ENCODE results near the gene CAMK1D. TPM values are rescaled to one million over a fixed set of nuclear protein-coding genes. Genes with fewer than 3 reads are reported as not detected.

CAMK1D gene
- total RNA-seq, 6 experiments from 2014 or later = 5.3 to 10.8 (median 9.5) TPM

DNA sequence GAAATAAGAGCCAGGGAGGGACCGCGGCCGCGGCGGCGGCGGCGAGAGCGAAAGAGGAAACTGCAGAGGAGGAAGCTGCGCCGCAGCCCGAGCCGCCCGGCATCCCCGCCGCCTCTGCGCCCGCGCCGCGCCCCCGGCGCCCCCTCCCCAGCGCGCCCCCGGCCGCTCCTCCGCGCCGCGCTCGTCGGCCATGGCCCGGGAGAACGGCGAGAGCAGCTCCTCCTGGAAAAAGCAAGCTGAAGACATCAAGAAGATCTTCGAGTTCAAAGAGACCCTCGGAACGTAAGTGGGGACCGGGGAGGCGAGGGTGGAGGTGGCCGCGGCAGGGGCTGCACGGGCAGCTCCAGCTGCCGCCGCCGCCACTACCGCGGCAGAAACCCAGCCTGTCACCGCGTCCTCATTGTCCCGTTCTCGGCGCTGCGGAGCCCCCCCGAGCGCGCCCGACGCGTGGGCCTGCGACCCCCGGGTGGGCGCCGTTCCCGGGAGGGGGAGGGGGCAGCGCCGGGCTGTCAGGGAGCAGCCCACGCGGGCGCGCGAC lies 351 bp downstream of the CAMK1D start:
- Histone ChIP-seq H3K4me3 (peak overlapping the region; percentile 54 to 82 (median 80)), H3K27me3 (no peaks in the 10 kb centered on the region), H3K4me1 (peaks cover 0 to 11% (median 4%) of the 10 kb centered on the region in 4 donors), H3K27ac (peak overlapping the region; percentile 57 to 80 (median 79)), H3K36me3 (no peaks in the 10 kb centered on the region), H3K9me3 (no peaks in the 10 kb centered on the region)
- WGBS (ENCODE audit: insufficient coverage, low coverage, low lambda C conversion rate, missing lambda C conversion rate) = 0% methylated on average over 8 of the region's 73 CpGs
- intact Hi-C loops (cut with DNase I) = no loop called here
- DNase-seq (no peak), ATAC-seq (peak in 1 of 4 donors; percentile 55)
- TF ChIP-seq, protein P1, sequence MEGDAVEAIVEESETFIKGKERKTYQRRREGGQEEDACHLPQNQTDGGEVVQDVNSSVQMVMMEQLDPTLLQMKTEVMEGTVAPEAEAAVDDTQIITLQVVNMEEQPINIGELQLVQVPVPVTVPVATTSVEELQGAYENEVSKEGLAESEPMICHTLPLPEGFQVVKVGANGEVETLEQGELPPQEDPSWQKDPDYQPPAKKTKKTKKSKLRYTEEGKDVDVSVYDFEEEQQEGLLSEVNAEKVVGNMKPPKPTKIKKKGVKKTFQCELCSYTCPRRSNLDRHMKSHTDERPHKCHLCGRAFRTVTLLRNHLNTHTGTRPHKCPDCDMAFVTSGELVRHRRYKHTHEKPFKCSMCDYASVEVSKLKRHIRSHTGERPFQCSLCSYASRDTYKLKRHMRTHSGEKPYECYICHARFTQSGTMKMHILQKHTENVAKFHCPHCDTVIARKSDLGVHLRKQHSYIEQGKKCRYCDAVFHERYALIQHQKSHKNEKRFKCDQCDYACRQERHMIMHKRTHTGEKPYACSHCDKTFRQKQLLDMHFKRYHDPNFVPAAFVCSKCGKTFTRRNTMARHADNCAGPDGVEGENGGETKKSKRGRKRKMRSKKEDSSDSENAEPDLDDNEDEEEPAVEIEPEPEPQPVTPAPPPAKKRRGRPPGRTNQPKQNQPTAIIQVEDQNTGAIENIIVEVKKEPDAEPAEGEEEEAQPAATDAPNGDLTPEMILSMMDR (IDR thresholded peaks at IDR 0.05) = no peak
- peak; percentile 49 for TF ChIP-seq POLR2A (IDR thresholded peaks at IDR 0.05)

DNA sequence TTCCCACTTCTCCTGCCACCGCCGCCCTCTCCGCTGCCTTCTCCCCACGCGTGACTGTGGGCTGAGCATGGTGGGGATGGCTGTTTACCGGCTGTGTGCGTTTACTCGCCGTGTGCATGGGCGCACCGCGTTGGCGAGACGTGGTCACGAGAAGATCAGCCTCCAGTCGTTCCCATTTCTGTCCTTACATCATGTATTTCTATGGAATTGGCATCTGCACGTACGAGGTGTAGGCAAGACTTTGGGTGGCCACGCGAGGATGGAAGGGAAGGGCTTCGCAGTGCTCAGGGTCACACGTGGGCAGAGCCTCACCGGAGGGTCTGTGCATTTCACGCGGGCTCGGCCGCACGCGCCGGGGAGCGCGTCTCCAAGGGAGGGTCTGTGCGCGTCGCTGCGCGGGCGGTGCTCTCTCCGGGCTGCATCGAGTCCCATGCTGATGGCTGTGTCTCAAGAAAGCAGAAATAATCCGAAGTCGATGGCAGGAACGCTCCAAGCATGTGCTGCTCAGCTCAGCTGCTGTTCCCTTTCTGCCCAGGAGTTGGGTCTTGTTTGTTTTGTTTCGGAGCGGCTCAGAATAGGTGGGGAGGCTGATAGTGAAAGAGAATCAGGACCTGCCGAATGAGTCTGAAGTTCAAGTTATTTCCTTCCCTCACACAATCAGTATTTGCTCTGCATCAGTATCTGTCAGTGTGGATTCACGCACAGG lies 973 bp downstream of the CAMK1D start:
- H3K27ac ChIP-seq = peak overlapping the region; percentile 57 to 80 (median 79)
- 0% methylated on average over 6 of the region's 47 CpGs for WGBS (ENCODE audit: insufficient coverage, low coverage, low lambda C conversion rate, missing lambda C conversion rate)
- DNase-seq = peak; percentile 47 to 69 (median 57)
- ATAC-seq = peak; percentile 35 to 62 (median 58)
- peaks cover 0 to 11% (median 4%) of the 10 kb centered on the region in 4 donors for H3K4me1 ChIP-seq
- H3K4me3 ChIP-seq = peak overlapping the region; percentile 54 to 82 (median 80)
- H3K36me3 ChIP-seq = no peaks in the 10 kb centered on the region
- peak; percentile 36 for TF ChIP-seq POLR2A (IDR thresholded peaks at IDR 0.05)
- TF ChIP-seq, protein P1 (IDR thresholded peaks at IDR 0.05) = peak in 1 of 4 donors; percentile 27
- intact Hi-C loops (cut with DNase I) = no loop called here
- no peaks in the 10 kb centered on the region for H3K9me3 ChIP-seq
- no peaks in the 10 kb centered on the region for H3K27me3 ChIP-seq

DNA sequence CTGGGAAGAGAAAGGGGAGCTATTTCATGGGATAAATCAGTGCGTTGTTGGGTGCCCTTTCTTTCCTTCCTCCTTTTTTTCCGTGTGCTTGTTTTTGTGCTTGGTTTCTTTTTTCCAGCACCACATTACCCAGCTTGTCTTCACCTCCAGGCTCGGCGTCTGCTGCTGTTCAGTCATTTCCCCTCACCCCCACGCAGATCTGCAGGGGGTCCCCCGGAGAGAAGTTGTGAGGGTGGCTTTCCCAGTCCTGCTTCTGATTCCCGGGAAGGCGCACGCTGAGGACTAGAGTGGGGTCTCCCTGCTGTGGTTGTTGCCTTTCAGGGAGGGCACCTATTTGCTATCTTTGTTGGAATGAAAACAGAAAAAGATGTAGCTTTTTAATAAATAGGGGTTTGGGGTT lies 1.6 kb downstream of the CAMK1D start:
- no peak for TF ChIP-seq POLR2A (IDR thresholded peaks at IDR 0.05)
- TF ChIP-seq, protein P1 (IDR thresholded peaks at IDR 0.05) = no peak
- Histone ChIP-seq H3K4me3 (peak overlapping the region; percentile 54 to 82 (median 80)), H3K27ac (peak overlapping the region in 1 of 3 donors; percentile 79), H3K9me3 (no peaks in the 10 kb centered on the region), H3K4me1 (peaks cover 0 to 11% (median 4%) of the 10 kb centered on the region in 4 donors), H3K27me3 (no peaks in the 10 kb centered on the region), H3K36me3 (no peaks in the 10 kb centered on the region)
- WGBS (ENCODE audit: insufficient coverage, low coverage, low lambda C conversion rate, missing lambda C conversion rate) = 20% methylated on average over 9 of the region's 9 CpGs
- intact Hi-C loops (cut with DNase I) = no loop called here
- ATAC-seq (no peak), DNase-seq (no peak)

DNA sequence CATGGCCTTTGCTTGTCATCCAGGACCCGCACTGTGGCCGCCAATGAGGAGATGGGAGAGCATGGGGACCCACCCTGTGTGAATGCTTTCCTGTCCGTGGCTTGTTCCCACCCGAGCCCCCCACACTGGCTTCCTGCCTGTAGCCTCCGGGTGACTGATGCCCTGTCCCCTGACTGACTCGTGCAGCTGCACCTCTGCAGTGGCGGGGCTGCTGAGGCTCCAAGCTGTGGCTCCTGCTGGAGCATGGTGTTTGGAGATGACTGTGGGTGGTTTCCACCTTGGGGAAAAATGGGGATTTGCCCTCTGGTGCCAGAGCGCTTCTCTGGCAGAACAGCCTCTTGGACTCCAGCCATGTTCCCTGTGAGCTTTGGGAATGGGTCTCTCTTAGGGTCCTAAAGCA lies 2.1 kb downstream of the CAMK1D start:
- Histone ChIP-seq H3K4me1 (peaks cover 0 to 11% (median 4%) of the 10 kb centered on the region in 4 donors), H3K27ac (no peak overlapping the region), H3K36me3 (no peaks in the 10 kb centered on the region), H3K27me3 (no peaks in the 10 kb centered on the region), H3K4me3 (no peak overlapping the region), H3K9me3 (no peaks in the 10 kb centered on the region)
- ATAC-seq (no peak), DNase-seq (peak in 1 of 3 donors; percentile 33)
- TF ChIP-seq POLR2A (IDR thresholded peaks at IDR 0.05) = no peak
- TF ChIP-seq, protein P1 (IDR thresholded peaks at IDR 0.05) = no peak
- 74% methylated on average over 3 of the region's 8 CpGs for WGBS (ENCODE audit: insufficient coverage, low coverage, low lambda C conversion rate, missing lambda C conversion rate)
- intact Hi-C loops (cut with DNase I) = no loop called here

Data from right lobe of liver (tissue), 6 donors.